HL-60 (cell line): ENCODE measurements around the gene SPIRE2.

Source experiments
- DNase-seq, 2 experiments: peaks; one replicate each; pipeline ENCODE4 v3.0.0-alpha.2; 2010 to 2020; ENCODE audit warnings: low read depth in 1 of 2, low spot score in 1 of 2
- H3K27ac ChIP-seq: fragments of 250-450 bp; sonication (Bioruptor Pico); replicated peaks from 2 replicates; pipeline ENCODE4 v1.5.1; 2020; ENCODE audit warnings: mild to moderate bottlenecking, moderate library complexity
- H3K27me3 ChIP-seq: fragments of 250-450 bp; sonication (Bioruptor Pico); 2 replicates; pipeline ENCODE4 v1.5.1; 2021; ENCODE audit warnings: mild to moderate bottlenecking, moderate library complexity; ENCODE audit not compliant: insufficient read depth, poor library complexity, severe bottlenecking
- H3K4me3 ChIP-seq: replicated peaks from 2 replicates; pipeline ENCODE4 v1.5.1; 2011; ENCODE audit warnings: mild to moderate bottlenecking, control low read depth, low read length; ENCODE audit not compliant: insufficient read depth
- GABPA ChIP-seq: IDR thresholded peaks from 2 replicates; pipeline ENCODE4 v1.6.1; 2012; ENCODE audit warnings: low read depth
- POLR2AphosphoS5 ChIP-seq: IDR thresholded peaks from 2 replicates; pipeline ENCODE4 v1.6.1; 2012; ENCODE audit warnings: low read depth
- SPI1 ChIP-seq: IDR thresholded peaks from 2 replicates; pipeline ENCODE4 v1.6.1; 2012; ENCODE audit warnings: low read depth, mild to moderate bottlenecking, borderline replicate concordance
- long read RNA-seq: library from polyadenylated mRNA; unstranded; transcript quantifications from one replicate; pipeline ENCODE4 v2.0.0, GENCODE V29; 2020
- TF ChIP-seq, protein P1 (sequence below): IDR thresholded peaks from 2 replicates; pipeline ENCODE4 v1.6.1; 2012; ENCODE audit warnings: low read depth; ENCODE audit not compliant: insufficient replicate concordance
- TF ChIP-seq, protein P2 (sequence below): IDR thresholded peaks from one replicate; pipeline ENCODE4 v1.5.1; 2011; ENCODE audit warnings: low read length, control low read depth, inconsistent platforms; ENCODE audit not compliant: insufficient read depth

Gene SPIRE2
- long read RNA-seq, result 0 reads

DNA sequence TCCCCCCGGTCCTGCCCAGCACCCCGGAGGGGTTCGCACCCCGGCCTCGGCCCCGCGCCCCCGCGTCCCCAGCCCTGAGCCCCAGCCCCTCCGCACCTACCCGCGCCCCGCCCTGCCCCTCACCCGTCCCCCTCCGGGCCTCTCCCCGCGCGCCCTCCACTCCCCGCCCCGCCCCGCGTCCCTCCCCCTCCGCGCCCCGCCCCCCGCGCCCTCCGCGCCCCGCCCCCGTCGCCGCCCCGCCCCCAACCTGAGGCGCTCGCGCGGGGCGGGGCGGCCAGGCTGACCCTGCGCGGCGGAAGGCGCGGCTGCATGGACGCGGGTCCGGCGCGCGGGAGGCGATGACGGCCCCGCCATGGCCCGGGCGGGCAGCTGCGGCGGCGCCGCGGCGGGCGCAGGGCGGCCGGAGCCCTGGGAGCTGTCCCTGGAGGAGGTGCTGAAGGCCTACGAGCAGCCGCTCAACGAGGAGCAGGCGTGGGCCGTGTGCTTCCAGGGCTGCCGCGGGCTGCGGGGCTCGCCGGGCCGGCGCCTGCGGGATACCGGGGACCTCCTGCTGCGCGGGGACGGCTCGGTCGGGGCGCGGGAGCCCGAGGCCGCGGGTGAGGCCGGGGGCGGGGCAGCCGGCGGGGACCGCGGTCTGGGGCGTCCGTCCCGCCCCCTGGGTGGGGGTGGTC, at the start of gene SPIRE2:
TSS of gene SPIRE2 (plus strand) at position 277 of the 671 bp plus-strand sequence. CDS start at position 353, 76 bp downstream.
- TF ChIP-seq POLR2AphosphoS5 (no peak), GABPA (no peak), SPI1 (no peak)
- TF ChIP-seq, protein P1, sequence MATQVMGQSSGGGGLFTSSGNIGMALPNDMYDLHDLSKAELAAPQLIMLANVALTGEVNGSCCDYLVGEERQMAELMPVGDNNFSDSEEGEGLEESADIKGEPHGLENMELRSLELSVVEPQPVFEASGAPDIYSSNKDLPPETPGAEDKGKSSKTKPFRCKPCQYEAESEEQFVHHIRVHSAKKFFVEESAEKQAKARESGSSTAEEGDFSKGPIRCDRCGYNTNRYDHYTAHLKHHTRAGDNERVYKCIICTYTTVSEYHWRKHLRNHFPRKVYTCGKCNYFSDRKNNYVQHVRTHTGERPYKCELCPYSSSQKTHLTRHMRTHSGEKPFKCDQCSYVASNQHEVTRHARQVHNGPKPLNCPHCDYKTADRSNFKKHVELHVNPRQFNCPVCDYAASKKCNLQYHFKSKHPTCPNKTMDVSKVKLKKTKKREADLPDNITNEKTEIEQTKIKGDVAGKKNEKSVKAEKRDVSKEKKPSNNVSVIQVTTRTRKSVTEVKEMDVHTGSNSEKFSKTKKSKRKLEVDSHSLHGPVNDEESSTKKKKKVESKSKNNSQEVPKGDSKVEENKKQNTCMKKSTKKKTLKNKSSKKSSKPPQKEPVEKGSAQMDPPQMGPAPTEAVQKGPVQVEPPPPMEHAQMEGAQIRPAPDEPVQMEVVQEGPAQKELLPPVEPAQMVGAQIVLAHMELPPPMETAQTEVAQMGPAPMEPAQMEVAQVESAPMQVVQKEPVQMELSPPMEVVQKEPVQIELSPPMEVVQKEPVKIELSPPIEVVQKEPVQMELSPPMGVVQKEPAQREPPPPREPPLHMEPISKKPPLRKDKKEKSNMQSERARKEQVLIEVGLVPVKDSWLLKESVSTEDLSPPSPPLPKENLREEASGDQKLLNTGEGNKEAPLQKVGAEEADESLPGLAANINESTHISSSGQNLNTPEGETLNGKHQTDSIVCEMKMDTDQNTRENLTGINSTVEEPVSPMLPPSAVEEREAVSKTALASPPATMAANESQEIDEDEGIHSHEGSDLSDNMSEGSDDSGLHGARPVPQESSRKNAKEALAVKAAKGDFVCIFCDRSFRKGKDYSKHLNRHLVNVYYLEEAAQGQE, result peak; percentile 92
- TF ChIP-seq, protein P2, sequence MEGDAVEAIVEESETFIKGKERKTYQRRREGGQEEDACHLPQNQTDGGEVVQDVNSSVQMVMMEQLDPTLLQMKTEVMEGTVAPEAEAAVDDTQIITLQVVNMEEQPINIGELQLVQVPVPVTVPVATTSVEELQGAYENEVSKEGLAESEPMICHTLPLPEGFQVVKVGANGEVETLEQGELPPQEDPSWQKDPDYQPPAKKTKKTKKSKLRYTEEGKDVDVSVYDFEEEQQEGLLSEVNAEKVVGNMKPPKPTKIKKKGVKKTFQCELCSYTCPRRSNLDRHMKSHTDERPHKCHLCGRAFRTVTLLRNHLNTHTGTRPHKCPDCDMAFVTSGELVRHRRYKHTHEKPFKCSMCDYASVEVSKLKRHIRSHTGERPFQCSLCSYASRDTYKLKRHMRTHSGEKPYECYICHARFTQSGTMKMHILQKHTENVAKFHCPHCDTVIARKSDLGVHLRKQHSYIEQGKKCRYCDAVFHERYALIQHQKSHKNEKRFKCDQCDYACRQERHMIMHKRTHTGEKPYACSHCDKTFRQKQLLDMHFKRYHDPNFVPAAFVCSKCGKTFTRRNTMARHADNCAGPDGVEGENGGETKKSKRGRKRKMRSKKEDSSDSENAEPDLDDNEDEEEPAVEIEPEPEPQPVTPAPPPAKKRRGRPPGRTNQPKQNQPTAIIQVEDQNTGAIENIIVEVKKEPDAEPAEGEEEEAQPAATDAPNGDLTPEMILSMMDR, result no peak
- no peak within 1 kb of the TSS for H3K27ac ChIP-seq
- no peak within 1 kb of the TSS for H3K4me3 ChIP-seq
- peak; percentile 33 to 38 for DNase-seq
- no peaks in the 10 kb centered on the region for H3K27me3 ChIP-seq

DNA sequence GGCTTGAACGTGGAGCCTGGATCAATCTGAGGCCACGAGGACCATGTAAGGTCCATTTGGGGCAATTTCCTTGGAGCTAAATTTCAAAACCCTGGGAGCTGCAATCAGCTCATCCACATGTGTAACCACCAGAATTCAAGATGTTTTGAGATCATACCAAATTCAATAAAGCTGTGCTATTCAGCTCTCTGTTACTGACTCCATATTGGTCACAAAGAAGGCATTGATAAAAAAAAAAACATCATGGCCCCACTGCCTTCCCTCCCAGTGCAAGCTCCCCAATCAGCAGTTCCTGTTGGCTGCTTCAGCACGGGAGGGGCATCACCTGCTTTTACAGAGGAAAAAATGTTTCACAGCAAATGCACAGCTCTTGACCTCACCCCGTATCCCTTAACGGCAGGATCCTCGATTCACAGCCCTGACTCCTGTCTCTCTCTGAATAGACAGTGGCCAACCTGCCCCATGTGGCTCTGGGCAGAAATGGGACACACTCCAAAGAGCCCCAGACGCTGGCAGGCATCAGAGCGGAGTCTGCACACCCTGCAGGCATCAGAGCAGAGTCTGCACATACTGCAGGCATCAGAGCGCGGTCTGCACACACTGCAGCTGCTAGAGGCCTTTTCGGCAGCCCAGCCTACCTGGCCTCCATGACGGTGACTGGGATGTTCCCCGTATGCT, 48.9 kb upstream of the SPIRE2 start:
- no peak overlapping the region for H3K27ac ChIP-seq
- no peak for DNase-seq
- no peak overlapping the region for H3K4me3 ChIP-seq

GRCh38 chr16:89779909-89780305, 48.4 kb upstream of the SPIRE2 start:
- no peak overlapping the region for H3K27ac ChIP-seq
- no peak for DNase-seq
- no peak for TF ChIP-seq POLR2AphosphoS5
- no peak for TF ChIP-seq GABPA
- TF ChIP-seq, protein P2, result no peak
- TF ChIP-seq, protein P1, result no peak
- TF ChIP-seq SPI1, result no peak
- no peak overlapping the region for H3K4me3 ChIP-seq
- H3K27me3 ChIP-seq, result no peaks in the 10 kb centered on the region

More for the DNA sequence above, 48.9 kb upstream of the SPIRE2 start:
- no peaks in the 10 kb centered on the region for H3K27me3 ChIP-seq
- no peak for TF ChIP-seq GABPA
- TF ChIP-seq, protein P2, result no peak
- no peak for TF ChIP-seq SPI1
- TF ChIP-seq, protein P1, result no peak
- TF ChIP-seq POLR2AphosphoS5, result no peak
